NCI-H187 treated with DMSO at 0.1 percent for 48 hours (cell line): Measurements from ENCODE around the gene CNBD2.
A peak's percentile ranks its signal among the peaks of the same experiment; 100 is the strongest.
"Not testable (repeated sequence)": the region's sequence is repeated elsewhere in the genome, so short reads cannot be mapped to it uniquely, and the experiment has no call there.

Experiments
- DNase-seq: peaks from one replicate; lab custom pipeline; 2025; lab: John Stamatoyannopoulos, UW

The CNBD2 gene

GRCh38 chr20:36026131-36026530 lies 57.7 kb downstream of the CNBD2 start:
- not testable (repeated sequence) for DNase-seq

GRCh38 chr20:36028106-36028808 lies 59.9 kb downstream of the CNBD2 start:
- DNase-seq, result no peak

- DNase-seq, result no peak
Observed at GRCh38 chr20:36030149-36030548, 61.8 kb downstream of the CNBD2 start.

- DNase-seq, result no peak
Observed at GRCh38 chr20:36031806-36032205, 63.4 kb downstream of the CNBD2 start.

GRCh38 chr20:36034875-36035274 lies 66.5 kb downstream of the CNBD2 start:
- DNase-seq, result no peak

- DNase-seq, result no peak
Observed at GRCh38 chr20:36035745-36036144, 67.4 kb downstream of the CNBD2 start.

GRCh38 chr20:36036688-36037087 lies 68.3 kb downstream of the CNBD2 start:
- DNase-seq, result no peak

GRCh38 chr20:36040571-36040970 lies 72.2 kb downstream of the CNBD2 start:
- DNase-seq, result no peak

GRCh38 chr20:36043441-36043840 lies 75.1 kb downstream of the CNBD2 start:
- no peak for DNase-seq

- DNase-seq, result no peak
Observed at GRCh38 chr20:36043892-36044515, 75.6 kb downstream of the CNBD2 start.

GRCh38 chr20:36045373-36045714 lies 77.0 kb downstream of the CNBD2 start:
- DNase-seq, result no peak

- DNase-seq, result not testable (repeated sequence)
Observed at GRCh38 chr20:36046073-36046798, 77.8 kb downstream of the CNBD2 start.

- DNase-seq, result not testable (repeated sequence)
Observed at GRCh38 chr20:36049408-36049807, 81.0 kb downstream of the CNBD2 start.

GRCh38 chr20:36050436-36051317 lies 82.3 kb downstream of the CNBD2 start:
- DNase-seq, result peak; percentile 41

GRCh38 chr20:36051318-36052116 lies 83.1 kb downstream of the CNBD2 start:
- DNase-seq, result no peak

GRCh38 chr20:36052117-36052513 lies 83.7 kb downstream of the CNBD2 start:
- DNase-seq, result no peak

- not testable (repeated sequence) for DNase-seq
Observed at GRCh38 chr20:36053863-36054518, 85.6 kb downstream of the CNBD2 start.

GRCh38 chr20:36055145-36055544 lies 86.8 kb downstream of the CNBD2 start:
- no peak for DNase-seq

GRCh38 chr20:36060676-36061075 lies 92.3 kb downstream of the CNBD2 start:
- DNase-seq, result no peak

GRCh38 chr20:36061754-36062153 lies 93.4 kb downstream of the CNBD2 start:
- no peak for DNase-seq

GRCh38 chr20:36062799-36063198 lies 94.4 kb downstream of the CNBD2 start:
- no peak for DNase-seq
